Ascending aorta (tissue), 2 donors: ENCODE measurements around the gene CHAF1A. TPM values are rescaled to one million over a fixed set of nuclear protein-coding genes. Genes with fewer than 3 reads are reported as not detected.

Experiments used
- DNase-seq, 2 donors: peaks; one replicate each; pipeline ENCODE4 v3.0.0-alpha.2; 2019; ENCODE audit warnings: low spot score in 2 of 2
- H3K27ac ChIP-seq, 2 donors: fragments of 200-600 bp; sonication (generic); one replicate each; pipeline ENCODE4 v1.5.1; 2016 to 2017; ENCODE audit warnings: mild to moderate bottlenecking in 1 of 2
- H3K27me3 ChIP-seq: fragments of 200-600 bp; sonication (generic); one replicate; pipeline ENCODE4 v1.5.1; 2017
- H3K36me3 ChIP-seq, 2 donors: fragments of 200-600 bp; sonication (generic); one replicate each; pipeline ENCODE4 v1.5.1; 2016
- H3K4me1 ChIP-seq, 2 donors: fragments of 200-600 bp; sonication (generic); one replicate each; pipeline ENCODE4 v1.5.1; 2016 to 2017; ENCODE audit warnings: mild to moderate bottlenecking in 1 of 2
- H3K4me3 ChIP-seq, 2 donors: fragments of 200-600 bp; sonication (generic); one replicate each; pipeline ENCODE4 v1.5.1; 2016 to 2017; ENCODE audit warnings: mild to moderate bottlenecking in 1 of 2
- H3K9me3 ChIP-seq, 2 donors: fragments of 200-600 bp; sonication (generic); one replicate each; pipeline ENCODE4 v1.5.1; 2016
- intact Hi-C: fragments of 100-400 bp; cut with DNase I; formaldehyde crosslinking; loops from one replicate; pipeline ENCODE4 v1.15.1; 2023
- total RNA-seq: library from RNA; depleted of rRNA; stranded (reverse); fragments of >200 nt; gene quantifications from one replicate; pipeline ENCODE4 v1.1.0, GENCODE V29; 2016
- TF ChIP-seq, protein P1 (sequence below), 3 experiments: fragments of 200-600 bp in 2 of 3; fragments of 450-650 bp in 1 of 3; sonication (generic) in 2 of 3; IDR thresholded peaks; one replicate each; pipeline ENCODE4 v1.5.1; 2016 to 2019; ENCODE audit warnings: antibody characterized with exemption in 3 of 3, mild to moderate bottlenecking in 1 of 3, moderate library complexity in 1 of 3

Gene CHAF1A
- total RNA-seq, 1 donor from 2014 or later: 0.85 TPM

DNA sequence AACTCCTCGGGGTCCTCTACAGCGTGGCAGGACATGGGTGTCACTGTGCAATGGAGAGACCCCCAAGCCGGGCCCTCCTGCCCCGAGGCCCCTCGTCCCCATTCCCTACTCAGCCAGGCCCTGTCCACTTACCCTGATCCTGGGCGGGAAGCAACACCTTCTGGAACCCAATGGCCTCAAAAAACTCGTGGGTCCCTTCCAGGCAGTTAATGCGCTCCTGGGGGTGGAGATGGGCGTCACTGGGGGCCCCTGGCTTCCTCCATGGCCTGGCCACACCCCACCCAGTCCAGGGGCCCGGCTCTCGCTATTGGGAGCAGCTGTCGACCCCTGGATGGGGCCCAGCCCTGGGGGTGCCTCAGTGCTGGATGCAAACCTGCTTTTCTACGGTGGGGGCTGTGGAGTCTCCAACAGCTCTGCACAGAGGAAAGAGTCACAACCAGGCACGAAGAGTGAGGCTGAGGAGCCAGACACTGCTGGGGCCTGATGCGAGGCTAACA is 44.3 kb downstream of the CHAF1A start:
- no peak overlapping the region for H3K4me3 ChIP-seq
- no peaks in the 10 kb centered on the region for H3K27me3 ChIP-seq
- H3K9me3 ChIP-seq: no peaks in the 10 kb centered on the region
- no peak overlapping the region for H3K27ac ChIP-seq
- intact Hi-C loops: no loop called here
- no peak for DNase-seq
- peaks cover 0 to 12% of the 10 kb centered on the region in 2 donors for H3K4me1 ChIP-seq
- H3K36me3 ChIP-seq: peaks cover 65 to 73% of the 10 kb centered on the region in 2 donors
- TF ChIP-seq, protein P1, sequence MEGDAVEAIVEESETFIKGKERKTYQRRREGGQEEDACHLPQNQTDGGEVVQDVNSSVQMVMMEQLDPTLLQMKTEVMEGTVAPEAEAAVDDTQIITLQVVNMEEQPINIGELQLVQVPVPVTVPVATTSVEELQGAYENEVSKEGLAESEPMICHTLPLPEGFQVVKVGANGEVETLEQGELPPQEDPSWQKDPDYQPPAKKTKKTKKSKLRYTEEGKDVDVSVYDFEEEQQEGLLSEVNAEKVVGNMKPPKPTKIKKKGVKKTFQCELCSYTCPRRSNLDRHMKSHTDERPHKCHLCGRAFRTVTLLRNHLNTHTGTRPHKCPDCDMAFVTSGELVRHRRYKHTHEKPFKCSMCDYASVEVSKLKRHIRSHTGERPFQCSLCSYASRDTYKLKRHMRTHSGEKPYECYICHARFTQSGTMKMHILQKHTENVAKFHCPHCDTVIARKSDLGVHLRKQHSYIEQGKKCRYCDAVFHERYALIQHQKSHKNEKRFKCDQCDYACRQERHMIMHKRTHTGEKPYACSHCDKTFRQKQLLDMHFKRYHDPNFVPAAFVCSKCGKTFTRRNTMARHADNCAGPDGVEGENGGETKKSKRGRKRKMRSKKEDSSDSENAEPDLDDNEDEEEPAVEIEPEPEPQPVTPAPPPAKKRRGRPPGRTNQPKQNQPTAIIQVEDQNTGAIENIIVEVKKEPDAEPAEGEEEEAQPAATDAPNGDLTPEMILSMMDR (IDR thresholded peaks at IDR 0.05): no peak

DNA sequence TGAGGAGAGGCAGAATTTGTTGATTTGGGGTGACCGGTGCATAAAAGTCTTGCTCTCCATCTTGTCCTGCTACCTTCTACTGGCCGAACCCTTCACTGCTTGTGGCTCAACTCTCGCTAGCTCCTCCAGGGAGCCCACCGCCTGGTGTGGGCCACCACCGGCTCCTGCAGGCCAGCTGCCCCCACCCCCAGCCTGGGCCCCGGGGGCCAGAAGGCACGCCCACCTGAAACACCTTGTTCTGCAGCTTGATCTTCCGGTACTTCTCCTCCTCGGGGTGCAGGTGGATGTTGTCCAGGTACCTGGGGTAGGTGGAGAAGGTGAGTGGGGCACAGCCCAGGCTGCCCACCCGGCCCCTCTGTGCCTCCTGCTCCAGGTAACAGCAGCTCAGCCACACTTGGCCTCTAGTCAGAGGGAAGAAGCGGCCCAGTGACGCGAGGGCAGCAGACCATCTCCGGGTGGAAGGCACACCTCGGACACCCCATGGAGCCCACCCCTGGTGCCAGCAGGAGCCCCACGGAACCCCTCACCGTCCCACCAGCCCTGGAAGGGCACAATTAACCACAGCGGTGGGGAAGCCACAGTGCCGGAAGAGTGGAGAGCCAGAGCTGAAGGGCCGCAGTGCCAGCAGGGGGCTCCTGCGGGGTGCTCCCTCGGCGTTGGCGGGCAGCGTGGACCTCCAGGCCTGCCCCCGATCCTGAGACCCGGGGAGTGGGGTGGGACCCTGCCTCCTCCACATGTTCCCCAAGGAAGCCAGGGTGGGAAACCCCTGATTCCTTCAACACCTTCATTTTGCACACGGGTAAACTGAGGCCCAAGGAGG is 45.1 kb downstream of the CHAF1A start:
- H3K27ac ChIP-seq: no peak overlapping the region
- intact Hi-C loops: no loop called here
- TF ChIP-seq, protein P1 (IDR thresholded peaks at IDR 0.05): no peak
- H3K27me3 ChIP-seq: no peaks in the 10 kb centered on the region
- peaks cover 0 to 12% of the 10 kb centered on the region in 2 donors for H3K4me1 ChIP-seq
- no peaks in the 10 kb centered on the region for H3K9me3 ChIP-seq
- no peak for DNase-seq
- H3K4me3 ChIP-seq: no peak overlapping the region
- peaks cover 73 to 81% of the 10 kb centered on the region in 2 donors for H3K36me3 ChIP-seq

DNA sequence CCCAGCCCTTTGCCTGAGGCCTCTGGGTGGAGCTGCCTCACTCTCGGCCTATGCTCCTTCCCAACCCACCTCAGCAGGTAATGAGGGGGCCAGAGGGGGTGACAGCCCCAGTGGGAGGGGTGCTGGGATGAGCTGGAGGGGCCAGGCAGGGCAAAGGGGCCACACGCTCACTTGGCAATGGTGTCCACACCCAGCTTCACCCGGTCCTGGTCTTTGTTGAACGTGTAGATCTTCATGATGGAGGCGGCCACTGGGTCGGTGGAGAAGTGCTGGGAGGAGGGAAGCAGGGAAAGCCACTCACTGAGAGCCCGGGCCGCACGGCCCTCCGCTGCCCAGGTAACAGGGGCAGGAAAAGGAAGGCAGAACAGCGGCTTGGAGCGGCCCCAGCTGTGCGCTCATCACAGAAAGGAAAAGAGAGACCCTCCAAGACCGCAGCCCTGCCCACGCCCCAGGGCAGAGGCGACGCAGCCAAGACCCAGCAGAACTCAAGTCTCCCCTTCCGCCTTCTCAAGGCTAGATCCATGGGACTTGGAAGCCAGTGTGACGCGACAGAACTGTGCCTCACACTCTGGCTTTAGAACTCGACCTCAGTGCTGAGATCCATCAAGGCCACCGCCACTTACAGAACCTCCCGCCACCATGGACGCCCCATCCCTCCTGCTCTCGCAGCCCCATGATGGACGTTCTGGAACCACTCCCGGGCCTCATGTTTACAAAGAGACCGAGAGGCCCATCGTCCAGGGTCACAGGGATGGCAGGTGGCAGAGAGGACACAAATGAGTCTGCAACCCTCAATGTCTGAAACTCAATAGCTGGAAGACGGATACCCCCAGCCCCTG is 45.9 kb downstream of the CHAF1A start:
- no peaks in the 10 kb centered on the region for H3K27me3 ChIP-seq
- H3K36me3 ChIP-seq: peaks cover 82 to 90% of the 10 kb centered on the region in 2 donors
- H3K27ac ChIP-seq: peak overlapping the region; percentile 55 to 59
- no peak overlapping the region for H3K4me3 ChIP-seq
- no peak for DNase-seq
- intact Hi-C loops: no loop called here
- H3K4me1 ChIP-seq: peaks cover 0 to 12% of the 10 kb centered on the region in 2 donors
- H3K9me3 ChIP-seq: no peaks in the 10 kb centered on the region
- TF ChIP-seq, protein P1 (IDR thresholded peaks at IDR 0.05): no peak

DNA sequence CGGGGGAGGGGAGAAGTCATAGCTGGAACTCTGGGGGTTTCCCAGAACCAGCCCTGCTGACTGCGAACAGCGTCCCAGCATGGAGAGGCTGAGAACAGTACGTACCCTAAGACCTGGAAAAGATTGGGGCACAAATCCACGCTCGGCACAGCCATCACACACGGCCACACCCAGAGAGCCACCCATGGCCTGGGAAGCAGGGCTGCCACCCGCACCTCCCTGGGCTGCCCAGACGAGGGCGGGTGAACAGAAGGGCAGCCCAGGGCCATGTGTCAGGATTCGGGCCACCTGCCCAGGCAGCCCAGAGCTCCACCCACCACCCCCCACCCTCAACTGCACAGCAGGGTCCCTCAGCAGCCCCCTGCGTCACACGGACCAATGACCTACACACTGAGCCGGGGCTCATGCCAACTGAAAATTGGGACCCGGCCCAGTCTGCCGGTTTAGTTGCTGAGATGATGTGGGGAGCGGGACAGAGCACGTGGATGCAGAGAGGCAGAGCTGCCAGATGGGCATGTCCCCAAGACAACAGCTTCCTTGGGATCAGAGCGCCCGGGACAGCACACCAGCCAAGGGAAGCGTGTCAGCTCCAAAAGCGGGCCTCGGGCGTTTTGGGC is 46.7 kb downstream of the CHAF1A start:
- peak; percentile 55 to 77 for DNase-seq
- intact Hi-C loops: no loop called here
- no peak overlapping the region for H3K4me3 ChIP-seq

DNA sequence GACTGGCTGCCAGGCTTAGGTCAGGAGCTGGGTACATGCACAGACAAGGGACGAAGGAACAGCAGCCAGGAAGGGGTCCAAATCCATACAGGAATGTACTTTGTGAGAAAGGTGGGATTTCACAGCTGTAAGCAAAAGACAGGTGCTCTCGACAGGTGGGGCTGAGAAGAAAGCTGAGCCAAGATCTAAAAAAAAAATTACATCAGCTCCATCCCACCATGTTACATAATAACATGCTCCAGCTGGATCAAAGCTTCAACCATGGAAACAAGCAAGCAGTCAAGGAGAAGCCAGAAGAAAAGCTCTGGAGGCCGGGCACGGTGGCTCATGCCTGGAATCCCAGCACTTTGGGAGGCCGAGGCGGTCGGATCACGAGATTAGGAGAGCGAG is 47.2 kb downstream of the CHAF1A start:
- TF ChIP-seq, protein P1 (IDR thresholded peaks at IDR 0.05): no peak
- H3K9me3 ChIP-seq: no peaks in the 10 kb centered on the region
- H3K36me3 ChIP-seq: peaks cover 86 to 93% of the 10 kb centered on the region in 2 donors
- no peak for DNase-seq
- no peak overlapping the region for H3K4me3 ChIP-seq
- peaks cover 0 to 12% of the 10 kb centered on the region in 2 donors for H3K4me1 ChIP-seq
- no peaks in the 10 kb centered on the region for H3K27me3 ChIP-seq
- peak overlapping the region; percentile 55 to 59 for H3K27ac ChIP-seq
- intact Hi-C loops: no loop called here

More for the DNA sequence above, 46.7 kb downstream of the CHAF1A start:
- peaks cover 87 to 97% of the 10 kb centered on the region in 2 donors for H3K36me3 ChIP-seq
- peak overlapping the region; percentile 55 to 59 for H3K27ac ChIP-seq
- H3K4me1 ChIP-seq: peaks cover 0 to 12% of the 10 kb centered on the region in 2 donors
- H3K27me3 ChIP-seq: no peaks in the 10 kb centered on the region
- TF ChIP-seq, protein P1 (IDR thresholded peaks at IDR 0.05): peak in 1 of 3 experiments; percentile 15
- H3K9me3 ChIP-seq: no peaks in the 10 kb centered on the region
